Measurements from ENCODE around the gene JAG2. TPM values are rescaled to one million over a fixed set of nuclear protein-coding genes. Genes with fewer than 3 reads are reported as not detected.

Gene JAG2
- total and polyA plus RNA-seq, 3 experiments from 2014 or later: 0.15 to 1.2 (median 0.37) TPM

- peaks cover 34 to 36% of the 10 kb centered on the region in 2 donors for H3K27me3 Mint-ChIP-seq
- no peak for DNase-seq
- Histone ChIP-seq H3K27me3 (ENCODE audit: insufficient read depth, low read length, poor library complexity, severe bottlenecking) (peaks cover 6% of the 10 kb centered on the region), H3K9me3 (ENCODE audit: low read length) (no peaks in the 10 kb centered on the region), H3K4me3 (ENCODE audit: low read length) (no peak overlapping the region), H3K4me1 (ENCODE audit: insufficient read depth, low read length) (peaks cover 19% of the 10 kb centered on the region), H3K36me3 (ENCODE audit: insufficient read depth, low read length) (no peaks in the 10 kb centered on the region), H3K27ac (ENCODE audit: low read depth, low read length) (no peak overlapping the region)
- CTCF ChIA-PET: interaction anchor here (0.7 to 3.7 kb wide), 5 partner anchors 8 to 228 kb away, joined by 3 to 18 read pairs (median 4); no protein-coding TSS in a partner anchor
- POLR2A ChIA-PET: no interaction called here
- no peak overlapping the region for H3K27ac Mint-ChIP-seq
- H3K9me3 Mint-ChIP-seq: no peaks in the 10 kb centered on the region
- H3K4me1 Mint-ChIP-seq: peaks cover 0 to 18% (median 5%) of the 10 kb centered on the region in 3 donors
- no peak overlapping the region for H3K4me3 Mint-ChIP-seq
- H3K36me3 Mint-ChIP-seq: no peaks in the 10 kb centered on the region
Measured at GRCh38 chr14:105201925-105202513, 33.4 kb upstream of the JAG2 start.

DNA sequence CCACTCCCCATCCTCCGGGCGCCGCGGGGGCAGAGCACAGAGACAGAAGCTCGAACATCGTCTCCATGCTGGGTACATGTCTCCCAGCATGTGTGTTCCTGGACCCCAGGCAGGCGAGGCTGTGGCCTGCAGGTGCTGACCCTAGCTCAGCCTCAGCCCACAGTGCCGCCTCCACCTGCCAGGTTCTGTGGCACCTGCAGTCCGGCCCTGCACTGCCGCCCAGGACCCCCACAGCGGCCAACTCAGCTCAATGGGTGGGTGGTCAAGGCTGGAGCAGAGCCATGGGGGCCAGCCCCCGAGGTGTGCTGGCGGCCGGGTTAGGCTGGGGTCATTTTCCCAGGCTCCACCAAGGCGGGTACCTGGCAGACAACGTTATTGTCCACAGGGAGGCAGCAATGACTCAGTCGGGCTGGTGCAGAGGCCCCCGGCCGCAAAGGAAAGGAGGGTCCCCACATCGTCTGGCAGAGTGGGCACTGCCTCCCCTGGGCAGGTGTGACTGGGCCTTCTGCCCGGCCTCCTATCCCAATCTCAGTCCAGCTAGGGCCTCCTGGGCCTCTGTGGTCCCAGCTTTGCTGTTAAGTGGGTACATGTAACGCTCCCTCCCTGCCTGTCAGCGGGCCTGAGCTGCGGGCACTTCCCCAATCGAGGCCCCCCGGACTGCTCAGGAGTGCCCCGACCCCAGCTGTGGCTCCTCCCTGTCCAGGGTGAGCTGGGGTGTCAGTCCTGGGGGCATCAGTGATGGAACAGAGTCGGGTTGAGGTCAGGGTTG is 32.8 kb upstream of the JAG2 start:
- peaks cover 7% of the 10 kb centered on the region for H3K27me3 ChIP-seq (ENCODE audit: insufficient read depth, low read length, poor library complexity, severe bottlenecking)
- peak overlapping the region in 1 of 8 donors; percentile 84 for H3K27ac Mint-ChIP-seq
- no peak overlapping the region for H3K4me3 ChIP-seq (ENCODE audit: low read length)
- no peak overlapping the region for H3K4me3 Mint-ChIP-seq
- peaks cover 0 to 21% (median 5%) of the 10 kb centered on the region in 3 donors for H3K4me1 Mint-ChIP-seq
- ChIA-PET CTCF (interaction anchor here (0.7 to 1.7 kb wide), 5 partner anchors 11 to 227 kb away, joined by 3 to 5 read pairs (median 4); partner anchors contain the start of gene BRF1), POLR2A (no interaction called here)
- H3K27me3 Mint-ChIP-seq: peaks cover 34 to 36% of the 10 kb centered on the region in 2 donors
- H3K9me3 ChIP-seq (ENCODE audit: low read length): no peaks in the 10 kb centered on the region
- peaks cover 23% of the 10 kb centered on the region for H3K4me1 ChIP-seq (ENCODE audit: insufficient read depth, low read length)
- H3K36me3 Mint-ChIP-seq: no peaks in the 10 kb centered on the region
- H3K36me3 ChIP-seq (ENCODE audit: insufficient read depth, low read length): no peaks in the 10 kb centered on the region
- H3K9me3 Mint-ChIP-seq: no peaks in the 10 kb centered on the region
- no peak overlapping the region for H3K27ac ChIP-seq (ENCODE audit: low read depth, low read length)
- DNase-seq: no peak

DNA sequence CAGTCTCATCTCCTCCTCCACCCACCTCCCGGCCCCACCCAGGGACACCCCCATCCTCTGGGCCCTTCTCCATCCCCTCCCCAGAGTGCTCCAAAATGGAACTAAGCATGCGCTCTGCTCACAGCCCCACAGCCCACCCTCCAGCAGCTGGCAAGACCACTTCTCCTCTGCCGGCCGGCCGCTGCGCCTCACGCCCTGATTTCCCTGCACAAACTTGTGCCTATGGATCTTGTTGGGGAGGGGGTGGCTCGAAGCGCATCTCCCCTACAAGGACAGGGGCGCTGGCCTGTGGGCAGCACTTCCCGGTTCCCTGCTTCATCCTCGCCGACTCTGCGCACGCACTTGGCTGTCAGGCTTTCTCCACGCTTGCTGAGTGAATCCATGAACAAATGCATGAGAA is 32.1 kb upstream of the JAG2 start:
- Mint-ChIP-seq H3K27me3 (peaks cover 34 to 39% of the 10 kb centered on the region in 2 donors), H3K9me3 (no peaks in the 10 kb centered on the region), H3K27ac (no peak overlapping the region), H3K36me3 (no peaks in the 10 kb centered on the region), H3K4me3 (no peak overlapping the region), H3K4me1 (peaks cover 0 to 28% (median 5%) of the 10 kb centered on the region in 3 donors)
- peaks cover 30% of the 10 kb centered on the region for H3K4me1 ChIP-seq (ENCODE audit: insufficient read depth, low read length)
- H3K27me3 ChIP-seq (ENCODE audit: insufficient read depth, low read length, poor library complexity, severe bottlenecking): peaks cover 11% of the 10 kb centered on the region
- no peaks in the 10 kb centered on the region for H3K9me3 ChIP-seq (ENCODE audit: low read length)
- ChIA-PET POLR2A (no interaction called here), CTCF (interaction anchor here (1.4 to 1.7 kb wide), 2 partner anchors 101 to 152 kb away, joined by 4 to 5 read pairs; partner anchors contain the start of gene BRF1)
- no peak overlapping the region for H3K27ac ChIP-seq (ENCODE audit: low read depth, low read length)
- no peak overlapping the region for H3K4me3 ChIP-seq (ENCODE audit: low read length)
- no peaks in the 10 kb centered on the region for H3K36me3 ChIP-seq (ENCODE audit: insufficient read depth, low read length)
- no peak for DNase-seq

DNA sequence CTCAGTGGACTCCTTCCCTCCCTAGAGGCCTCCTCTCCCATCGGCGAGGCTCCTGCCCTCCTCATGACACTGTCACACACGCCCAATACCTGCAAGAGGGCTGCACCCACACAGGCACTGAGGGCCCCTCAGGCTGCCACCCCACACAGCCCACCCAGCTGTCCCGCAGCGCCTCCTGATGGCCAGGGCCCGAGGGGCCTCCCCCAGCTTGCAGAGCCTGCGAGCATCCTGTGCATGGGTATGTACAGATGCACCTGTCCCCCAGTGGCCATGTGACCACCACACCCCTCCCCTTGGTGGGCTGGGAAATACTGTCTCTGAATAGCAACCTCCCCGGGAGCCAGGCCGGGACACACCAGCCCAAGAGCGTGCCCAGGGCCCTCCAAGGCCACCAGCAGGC is 31.5 kb upstream of the JAG2 start:
- H3K4me3 ChIP-seq (ENCODE audit: low read length): no peak overlapping the region
- ChIA-PET POLR2A (no interaction called here), CTCF (interaction anchor here (1.4 kb wide), 1 partner anchor 101 kb away, joined by 4 read pairs; the partner anchor contains the start of gene BRF1)
- peaks cover 11% of the 10 kb centered on the region for H3K27me3 ChIP-seq (ENCODE audit: insufficient read depth, low read length, poor library complexity, severe bottlenecking)
- H3K27me3 Mint-ChIP-seq: peaks cover 34 to 42% of the 10 kb centered on the region in 2 donors
- no peak overlapping the region for H3K4me3 Mint-ChIP-seq
- H3K36me3 ChIP-seq (ENCODE audit: insufficient read depth, low read length): no peaks in the 10 kb centered on the region
- H3K9me3 ChIP-seq (ENCODE audit: low read length): no peaks in the 10 kb centered on the region
- no peaks in the 10 kb centered on the region for H3K9me3 Mint-ChIP-seq
- no peak overlapping the region for H3K27ac ChIP-seq (ENCODE audit: low read depth, low read length)
- peaks cover 0 to 32% (median 7%) of the 10 kb centered on the region in 3 donors for H3K4me1 Mint-ChIP-seq
- H3K36me3 Mint-ChIP-seq: no peaks in the 10 kb centered on the region
- no peak overlapping the region for H3K27ac Mint-ChIP-seq
- peaks cover 36% of the 10 kb centered on the region for H3K4me1 ChIP-seq (ENCODE audit: insufficient read depth, low read length)
- no peak for DNase-seq

- no peaks in the 10 kb centered on the region for H3K36me3 ChIP-seq (ENCODE audit: insufficient read depth, low read length)
- ChIA-PET CTCF (no interaction called here), POLR2A (no interaction called here)
- no peaks in the 10 kb centered on the region for H3K9me3 ChIP-seq (ENCODE audit: low read length)
- no peak for DNase-seq
- Mint-ChIP-seq H3K4me1 (peaks cover 6 to 33% (median 11%) of the 10 kb centered on the region in 3 donors), H3K9me3 (no peaks in the 10 kb centered on the region), H3K27me3 (peaks cover 37 to 49% of the 10 kb centered on the region in 2 donors), H3K4me3 (no peak overlapping the region), H3K36me3 (no peaks in the 10 kb centered on the region), H3K27ac (no peak overlapping the region)
- no peak overlapping the region for H3K4me3 ChIP-seq (ENCODE audit: low read length)
- H3K4me1 ChIP-seq (ENCODE audit: insufficient read depth, low read length): peaks cover 45% of the 10 kb centered on the region
- peaks cover 11% of the 10 kb centered on the region for H3K27me3 ChIP-seq (ENCODE audit: insufficient read depth, low read length, poor library complexity, severe bottlenecking)
- no peak overlapping the region for H3K27ac ChIP-seq (ENCODE audit: low read depth, low read length)
Measured at GRCh38 chr14:105199093-105199492, 30.5 kb upstream of the JAG2 start.

DNA sequence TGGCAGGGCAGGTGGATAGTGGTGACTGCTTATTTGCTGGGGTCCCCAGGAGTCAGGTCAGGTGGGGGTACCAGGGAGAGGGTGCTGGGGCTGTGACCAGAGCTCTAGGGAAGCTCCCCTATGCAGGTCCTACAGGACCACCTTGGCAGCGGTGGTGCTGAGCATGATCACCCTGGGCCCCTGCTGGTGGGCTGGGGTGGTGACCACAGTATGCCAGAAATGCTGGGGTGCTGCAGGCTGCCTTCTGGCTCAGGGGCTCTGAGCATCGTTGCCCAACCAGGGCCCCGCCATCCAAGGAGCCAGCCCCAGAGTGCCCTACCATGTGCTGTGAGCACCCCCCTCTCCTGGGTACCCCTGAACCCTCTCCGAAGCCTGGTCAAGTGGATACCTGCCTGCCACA is 30.0 kb upstream of the JAG2 start:
- ChIA-PET CTCF (interaction anchor here (1.8 kb wide), 1 partner anchor 19 kb away, joined by 4 read pairs; no protein-coding TSS in a partner anchor), POLR2A (no interaction called here)
- no peak overlapping the region for H3K27ac ChIP-seq (ENCODE audit: low read depth, low read length)
- H3K27me3 ChIP-seq (ENCODE audit: insufficient read depth, low read length, poor library complexity, severe bottlenecking): peaks cover 11% of the 10 kb centered on the region
- no peak overlapping the region for H3K4me3 ChIP-seq (ENCODE audit: low read length)
- H3K36me3 ChIP-seq (ENCODE audit: insufficient read depth, low read length): no peaks in the 10 kb centered on the region
- DNase-seq: no peak
- no peaks in the 10 kb centered on the region for H3K9me3 Mint-ChIP-seq
- H3K4me3 Mint-ChIP-seq: peak overlapping the region in 1 of 7 donors; percentile 25
- H3K27me3 Mint-ChIP-seq: peaks cover 39 to 54% of the 10 kb centered on the region in 2 donors
- H3K27ac Mint-ChIP-seq: no peak overlapping the region
- no peaks in the 10 kb centered on the region for H3K36me3 Mint-ChIP-seq
- H3K4me1 Mint-ChIP-seq: peaks cover 11 to 38% (median 14%) of the 10 kb centered on the region in 3 donors
- H3K4me1 ChIP-seq (ENCODE audit: insufficient read depth, low read length): peaks cover 50% of the 10 kb centered on the region
- no peaks in the 10 kb centered on the region for H3K9me3 ChIP-seq (ENCODE audit: low read length)

- Histone ChIP-seq H3K4me1 (ENCODE audit: insufficient read depth, low read length) (peaks cover 47% of the 10 kb centered on the region), H3K27me3 (ENCODE audit: insufficient read depth, low read length, poor library complexity, severe bottlenecking) (peaks cover 11% of the 10 kb centered on the region), H3K9me3 (ENCODE audit: low read length) (no peaks in the 10 kb centered on the region), H3K36me3 (ENCODE audit: insufficient read depth, low read length) (no peaks in the 10 kb centered on the region), H3K4me3 (ENCODE audit: low read length) (no peak overlapping the region), H3K27ac (ENCODE audit: low read depth, low read length) (no peak overlapping the region)
- Mint-ChIP-seq H3K4me1 (peaks cover 16 to 47% (median 17%) of the 10 kb centered on the region in 3 donors), H3K36me3 (no peaks in the 10 kb centered on the region), H3K4me3 (peak overlapping the region in 2 of 7 donors; percentile 29 to 77), H3K27me3 (peaks cover 39 to 55% of the 10 kb centered on the region in 2 donors), H3K9me3 (no peaks in the 10 kb centered on the region), H3K27ac (peak overlapping the region in 1 of 8 donors; percentile 54)
- CTCF ChIA-PET: interaction anchor here (1.8 kb wide), 1 partner anchor 18 kb away, joined by 4 read pairs; no protein-coding TSS in a partner anchor
- no peak for DNase-seq
- POLR2A ChIA-PET: no interaction called here
Measured at GRCh38 chr14:105197211-105197641, 28.6 kb upstream of the JAG2 start.
